GM23338 (cell line): ENCODE measurements around the gene ENTPD7. TPM values are rescaled to one million over a fixed set of nuclear protein-coding genes. Genes with fewer than 3 reads are reported as not detected.

Experiments used
- CTCF ChIP-seq, 2 experiments: fragments of 200-600 bp in 1 of 2; sonication (generic) in 1 of 2; conservative IDR thresholded peaks; 2 replicates each; pipeline versions ENCODE4 v1.5.1 to v1.6.1; 2016 to 2017; ENCODE audit warnings: antibody characterized with exemption in 2 of 2, low read depth in 2 of 2, mild to moderate bottlenecking in 2 of 2, moderate library complexity in 1 of 2
- ETS1 ChIP-seq: IDR thresholded peaks from 2 replicates; pipeline ENCODE4 v1.6.1; 2016; ENCODE audit warnings: antibody characterized with exemption
- EZH2 ChIP-seq: fragments of 200-600 bp; sonication (generic); IDR thresholded peaks from one replicate; pipeline ENCODE4 v1.8.0; 2017; ENCODE audit warnings: antibody characterized with exemption, mild to moderate bottlenecking, low read depth; ENCODE audit not compliant: unreplicated experiment
- JUNB ChIP-seq: IDR thresholded peaks from one replicate; pipeline ENCODE4 v1.6.1; 2016; ENCODE audit warnings: antibody characterized with exemption; ENCODE audit not compliant: unreplicated experiment
- NANOG ChIP-seq: IDR thresholded peaks from 2 replicates; pipeline ENCODE4 v1.6.1; 2016; ENCODE audit warnings: antibody characterized with exemption, borderline replicate concordance
- POLR2AphosphoS5 ChIP-seq: IDR thresholded peaks from 2 replicates; pipeline ENCODE4 v1.6.1; 2016; ENCODE audit warnings: antibody characterized with exemption, low read depth
- STAT1 ChIP-seq: IDR thresholded peaks from one replicate; pipeline ENCODE4 v1.6.1; 2016; ENCODE audit warnings: antibody characterized with exemption; ENCODE audit not compliant: unreplicated experiment
- ZNF462 ChIP-seq: fragments of 250-450 bp; sonication (Bioruptor Pico); IDR thresholded peaks from 2 replicates; pipeline ENCODE4 v1.5.0; 2020; ENCODE audit warnings: mild to moderate bottlenecking, moderate library complexity
- polyA plus RNA-seq: library from polyadenylated mRNA; unstranded; fragments of >200 nt; fragmentation: Nextera tagmentation; extraction: Ambion mirVana; gene quantifications from 2 replicates; pipeline ENCODE4 v1.2.1, GENCODE V29; 2016
- total RNA-seq: library from RNA; depleted of rRNA; stranded (reverse); fragments of >200 nt; shearing (Covaris generic); gene quantifications from 2 replicates; pipeline ENCODE4 v1.2.3, GENCODE V29; 2014

Gene ENTPD7
- total and polyA plus RNA-seq, 2 experiments from 2014 or later = 1.7 to 12.6 TPM

DNA sequence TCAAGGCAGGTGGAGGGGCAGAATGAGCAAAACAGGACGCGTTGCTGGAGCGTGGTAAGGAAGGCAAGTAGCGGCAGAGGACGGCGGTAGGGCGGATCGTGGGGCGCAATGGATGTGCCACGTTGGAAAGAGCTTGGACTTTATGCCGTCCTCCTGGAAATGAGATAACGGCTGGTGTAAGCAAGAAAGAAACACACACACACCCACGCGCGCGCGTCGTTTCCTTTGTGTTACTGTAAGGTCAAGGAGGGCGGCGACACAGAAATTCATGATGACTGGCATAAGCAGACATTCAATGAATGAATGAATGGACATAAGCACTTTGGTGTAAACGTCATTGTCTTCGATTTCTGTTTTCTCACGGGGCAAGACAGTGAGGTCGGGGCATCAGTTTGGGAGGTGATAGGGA lies 683 bp upstream of the ENTPD7 start (continued):
- TF ChIP-seq ZNF462 (CRISPR knock-in tag) (no peak), NANOG (no peak), JUNB (no peak), EZH2 (no peak), STAT1 (no peak), ETS1 (no peak), POLR2AphosphoS5 (no peak), CTCF (conservative IDR thresholded peaks at IDR 0.05; ENCODE audit: low read depth in 2 of 2) (no peak)
